ENCODE measurements around the gene BTBD8. TPM values are rescaled to one million over a fixed set of nuclear protein-coding genes. Genes with fewer than 3 reads are reported as not detected.

BTBD8 gene
- total RNA-seq, 1 experiment from 2014 or later = 3.9 TPM

DNA sequence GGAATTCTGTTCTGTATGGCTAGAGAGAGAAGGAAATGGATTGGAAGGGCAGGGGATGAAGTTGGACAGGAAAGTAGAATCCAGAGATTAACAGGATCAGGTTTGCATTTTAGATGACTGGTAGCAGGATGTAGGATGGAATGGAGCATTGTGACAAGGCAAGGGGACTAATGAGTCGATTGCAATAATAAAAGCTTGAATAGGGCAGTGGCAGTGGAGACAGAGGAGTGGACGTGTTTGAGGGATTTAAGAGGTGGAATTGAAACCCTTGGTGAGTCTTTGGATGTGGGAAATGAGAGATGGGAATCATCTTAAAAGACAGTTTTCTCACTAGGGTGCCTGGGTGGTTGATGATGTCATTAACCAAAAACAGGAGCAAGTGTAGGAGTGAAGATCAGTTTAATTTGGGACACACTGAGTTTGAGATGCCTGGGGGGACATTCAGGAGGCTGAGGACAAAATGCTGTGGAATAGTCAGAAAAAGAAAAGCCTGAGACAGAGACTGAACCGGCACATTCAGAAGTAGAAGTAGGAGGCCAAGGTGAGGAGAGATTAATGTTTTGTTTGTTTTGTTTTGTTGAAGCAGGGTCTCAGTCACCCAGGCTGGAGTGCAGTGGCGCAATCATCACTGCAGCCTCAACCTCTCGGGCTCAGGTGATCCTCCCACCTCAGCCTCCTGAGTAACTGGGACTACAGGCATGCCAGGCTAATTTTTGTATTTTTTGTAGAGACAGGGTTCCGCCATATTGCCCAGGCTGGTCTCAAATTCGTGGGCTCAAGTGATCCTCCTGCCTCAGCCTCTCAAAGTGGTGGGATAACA is 108.5 kb downstream of the BTBD8 start:
- no peaks in the 10 kb centered on the region for H4K20me1 ChIP-seq (ENCODE audit: low read length)
- H3F3A ChIP-seq (ENCODE audit: low read length, unreplicated experiment) = no peaks in the 10 kb centered on the region
- H3K4me2 ChIP-seq (ENCODE audit: low read length) = no peak overlapping the region
- H3K79me2 ChIP-seq (ENCODE audit: low read length) = no peaks in the 10 kb centered on the region
- H3K9me3 ChIP-seq (ENCODE audit: low read length) = no peaks in the 10 kb centered on the region
- DNase-seq = no peak
- ChIA-PET POLR2A (ENCODE audit: unreplicated experiment) (no interaction called here), CTCF (no interaction called here)
- no TSS peak for BruUV-seq (replicated peaks)
- TF ChIP-seq, protein P1, sequence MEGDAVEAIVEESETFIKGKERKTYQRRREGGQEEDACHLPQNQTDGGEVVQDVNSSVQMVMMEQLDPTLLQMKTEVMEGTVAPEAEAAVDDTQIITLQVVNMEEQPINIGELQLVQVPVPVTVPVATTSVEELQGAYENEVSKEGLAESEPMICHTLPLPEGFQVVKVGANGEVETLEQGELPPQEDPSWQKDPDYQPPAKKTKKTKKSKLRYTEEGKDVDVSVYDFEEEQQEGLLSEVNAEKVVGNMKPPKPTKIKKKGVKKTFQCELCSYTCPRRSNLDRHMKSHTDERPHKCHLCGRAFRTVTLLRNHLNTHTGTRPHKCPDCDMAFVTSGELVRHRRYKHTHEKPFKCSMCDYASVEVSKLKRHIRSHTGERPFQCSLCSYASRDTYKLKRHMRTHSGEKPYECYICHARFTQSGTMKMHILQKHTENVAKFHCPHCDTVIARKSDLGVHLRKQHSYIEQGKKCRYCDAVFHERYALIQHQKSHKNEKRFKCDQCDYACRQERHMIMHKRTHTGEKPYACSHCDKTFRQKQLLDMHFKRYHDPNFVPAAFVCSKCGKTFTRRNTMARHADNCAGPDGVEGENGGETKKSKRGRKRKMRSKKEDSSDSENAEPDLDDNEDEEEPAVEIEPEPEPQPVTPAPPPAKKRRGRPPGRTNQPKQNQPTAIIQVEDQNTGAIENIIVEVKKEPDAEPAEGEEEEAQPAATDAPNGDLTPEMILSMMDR (conservative IDR thresholded peaks at IDR 0.05; ENCODE audit: low read depth, low read length) = no peak
- TF ChIP-seq EZH2phosphoT487 (IDR thresholded peaks at IDR 0.05; ENCODE audit: borderline replicate concordance, low read length) (no peak), EZH2 (IDR thresholded peaks at IDR 0.05; ENCODE audit: low read length, unreplicated experiment) (no peak)
- ATAC-seq = no peak
- H3K4me1 ChIP-seq (ENCODE audit: insufficient read depth, low read length) = peaks cover 14% of the 10 kb centered on the region
- no peaks in the 10 kb centered on the region for H3K36me3 ChIP-seq (ENCODE audit: low read depth, low read length)
- H3K4me3 ChIP-seq (ENCODE audit: low read length) = no peak overlapping the region
- H3K27ac ChIP-seq (ENCODE audit: low read length) = no peak overlapping the region
- intact Hi-C loops (cut with micrococcal nuclease) = no loop called here
- H3K9me2 ChIP-seq (replicated peaks; ENCODE audit: low read length) = no peaks in the 10 kb centered on the region
- no peaks in the 10 kb centered on the region for H3K27me3 ChIP-seq (ENCODE audit: low read length)
- no peak overlapping the region for H3K9ac ChIP-seq (ENCODE audit: low read length)
- H2AFZ ChIP-seq (ENCODE audit: low read length) = no peak overlapping the region

- H3K9me3 ChIP-seq (ENCODE audit: low read length) = no peaks in the 10 kb centered on the region
- H3K36me3 ChIP-seq (ENCODE audit: low read depth, low read length) = no peaks in the 10 kb centered on the region
- no peak overlapping the region for H2AFZ ChIP-seq (ENCODE audit: low read length)
- H3K9ac ChIP-seq (ENCODE audit: low read length) = no peak overlapping the region
- no peak overlapping the region for H3K4me2 ChIP-seq (ENCODE audit: low read length)
- no peaks in the 10 kb centered on the region for H4K20me1 ChIP-seq (ENCODE audit: low read length)
- no peak overlapping the region for H3K4me3 ChIP-seq (ENCODE audit: low read length)
- H3K4me1 ChIP-seq (ENCODE audit: insufficient read depth, low read length) = no peaks in the 10 kb centered on the region
- DNase-seq (no peak), ATAC-seq (no peak)
- no peaks in the 10 kb centered on the region for H3K9me2 ChIP-seq (replicated peaks; ENCODE audit: low read length)
- no TSS peak for BruUV-seq (replicated peaks)
- H3F3A ChIP-seq (ENCODE audit: low read length, unreplicated experiment) = no peaks in the 10 kb centered on the region
- no peaks in the 10 kb centered on the region for H3K79me2 ChIP-seq (ENCODE audit: low read length)
- no peak overlapping the region for H3K27ac ChIP-seq (ENCODE audit: low read length)
- POLR2A ChIA-PET (ENCODE audit: unreplicated experiment) = no interaction called here
- TF ChIP-seq, protein P1 (conservative IDR thresholded peaks at IDR 0.05; ENCODE audit: low read depth, low read length) = no peak
- TF ChIP-seq EZH2phosphoT487 (IDR thresholded peaks at IDR 0.05; ENCODE audit: borderline replicate concordance, low read length) = no peak
- no peak for TF ChIP-seq EZH2 (IDR thresholded peaks at IDR 0.05; ENCODE audit: low read length, unreplicated experiment)
- H3K27me3 ChIP-seq (ENCODE audit: low read length) = no peaks in the 10 kb centered on the region
- intact Hi-C loops (cut with micrococcal nuclease) = no loop called here
- CTCF ChIA-PET = no interaction called here
These were observed 111.6 kb downstream of the BTBD8 start for GRCh38 chr1:92191726-92192125.

- H3K4me2 ChIP-seq (ENCODE audit: low read length) = no peak overlapping the region
- H4K20me1 ChIP-seq (ENCODE audit: low read length) = no peaks in the 10 kb centered on the region
- H3K4me1 ChIP-seq (ENCODE audit: insufficient read depth, low read length) = no peaks in the 10 kb centered on the region
- no peaks in the 10 kb centered on the region for H3K9me3 ChIP-seq (ENCODE audit: low read length)
- no peaks in the 10 kb centered on the region for H3K79me2 ChIP-seq (ENCODE audit: low read length)
- no peaks in the 10 kb centered on the region for H3K36me3 ChIP-seq (ENCODE audit: low read depth, low read length)
- no peak overlapping the region for H3K27ac ChIP-seq (ENCODE audit: low read length)
- ATAC-seq (no peak), DNase-seq (no peak)
- H3K4me3 ChIP-seq (ENCODE audit: low read length) = no peak overlapping the region
- intact Hi-C loops (cut with micrococcal nuclease) = no loop called here
- ChIA-PET POLR2A (ENCODE audit: unreplicated experiment) (no interaction called here), CTCF (no interaction called here)
- no peaks in the 10 kb centered on the region for H3K27me3 ChIP-seq (ENCODE audit: low read length)
- no peaks in the 10 kb centered on the region for H3K9me2 ChIP-seq (replicated peaks; ENCODE audit: low read length)
- TF ChIP-seq, protein P1 (conservative IDR thresholded peaks at IDR 0.05; ENCODE audit: low read depth, low read length) = no peak
- TF ChIP-seq EZH2phosphoT487 (IDR thresholded peaks at IDR 0.05; ENCODE audit: borderline replicate concordance, low read length) (no peak), EZH2 (IDR thresholded peaks at IDR 0.05; ENCODE audit: low read length, unreplicated experiment) (no peak)
- no TSS peak for BruUV-seq (replicated peaks)
- H3F3A ChIP-seq (ENCODE audit: low read length, unreplicated experiment) = no peaks in the 10 kb centered on the region
- H3K9ac ChIP-seq (ENCODE audit: low read length) = no peak overlapping the region
- H2AFZ ChIP-seq (ENCODE audit: low read length) = no peak overlapping the region
These were observed 112.1 kb downstream of the BTBD8 start for GRCh38 chr1:92192246-92192645.
